CD14-positive monocyte (primary cell): ENCODE data around the gene SLC9A9. TPM values are rescaled to one million over a fixed set of nuclear protein-coding genes. Genes with fewer than 3 reads are reported as not detected.

Experiments used
- DNase-seq, 3 donors: peaks; one replicate each; pipeline ENCODE4 v3.0.0-alpha.2; 2011 to 2022
- H2AFZ ChIP-seq: 2 replicates; pipeline ENCODE4 v1.6.0; 2012; ENCODE audit warnings: mild to moderate bottlenecking, low read depth, low read length, inconsistent platforms; ENCODE audit not compliant: insufficient read depth, poor library complexity, severe bottlenecking
- H3K27ac ChIP-seq, 2 donors: 1 replicate in 1 of 2; 2 replicates in 1 of 2; pipeline ENCODE4 v1.5.1; 2012 to 2013; ENCODE audit warnings: low read length in 2 of 2, control low read depth in 1 of 2, inconsistent platforms in 1 of 2, low read depth in 1 of 2, mild to moderate bottlenecking in 1 of 2
- H3K27me3 ChIP-seq, 2 donors: one replicate each; pipeline versions ENCODE4 v1.6.0 to v1.6.1; 2011 to 2013; ENCODE audit warnings: low read length in 2 of 2; ENCODE audit not compliant: control insufficient read depth in 2 of 2, insufficient read depth in 2 of 2
- H3K36me3 ChIP-seq, 2 donors: replicated peaks in 1 of 2; 1 replicate in 1 of 2; 2 replicates in 1 of 2; pipeline versions ENCODE4 v1.5.1 to v1.6.1; 2012 to 2013; ENCODE audit warnings: low read length in 2 of 2, control low read depth in 1 of 2, inconsistent platforms in 1 of 2, mild to moderate bottlenecking in 1 of 2; ENCODE audit not compliant: insufficient read depth in 2 of 2, control insufficient read depth in 1 of 2
- H3K4me1 ChIP-seq, 2 donors: 1 replicate in 1 of 2; 2 replicates in 1 of 2; pipeline versions ENCODE4 v1.5.1 to v1.6.1; 2012 to 2013; ENCODE audit warnings: low read length in 2 of 2, control low read depth in 1 of 2, inconsistent platforms in 1 of 2, mild to moderate bottlenecking in 1 of 2, moderate library complexity in 1 of 2; ENCODE audit not compliant: insufficient read depth in 2 of 2, control insufficient read depth in 1 of 2
- H3K4me2 ChIP-seq: replicated peaks from 2 replicates; pipeline ENCODE3; 2012; ENCODE audit warnings: low read length, moderate library complexity, mild to moderate bottlenecking; ENCODE audit not compliant: poor library complexity, severe bottlenecking; ENCODE audit errors: extremely low read depth
- H3K4me3 ChIP-seq, 3 experiments: fragments of 200-600 bp in 1 of 3; sonication (generic) in 1 of 3; replicated peaks in 1 of 3; 1 replicate in 2 of 3; 2 replicates in 1 of 3; pipeline ENCODE4 v1.5.1; 2011 to 2013; ENCODE audit warnings: low read length in 3 of 3, mild to moderate bottlenecking in 3 of 3, control low read depth in 2 of 3, low read depth in 2 of 3, inconsistent platforms in 1 of 3, moderate library complexity in 1 of 3
- H3K79me2 ChIP-seq: 2 replicates; pipeline ENCODE4 v1.6.0; 2012; ENCODE audit warnings: mild to moderate bottlenecking, control low read depth, inconsistent platforms, low read length, moderate library complexity; ENCODE audit not compliant: insufficient read depth
- H3K9ac ChIP-seq: 2 replicates; pipeline ENCODE4 v1.6.0; 2017; ENCODE audit warnings: low read length, mild to moderate bottlenecking; ENCODE audit not compliant: insufficient read depth, poor library complexity, severe bottlenecking
- H3K9me3 ChIP-seq, 2 donors: replicated peaks in 1 of 2; 1 replicate in 1 of 2; 2 replicates in 1 of 2; pipeline versions ENCODE4 v1.5.1 to v1.6.1; 2012 to 2013; ENCODE audit warnings: low read length in 2 of 2, control low read depth in 1 of 2; ENCODE audit not compliant: control insufficient read depth in 1 of 2, insufficient read depth in 1 of 2
- H4K20me1 ChIP-seq: 2 replicates; pipeline ENCODE4 v1.6.0; 2012; ENCODE audit warnings: mild to moderate bottlenecking, low read length, control low read depth, moderate library complexity; ENCODE audit not compliant: insufficient read depth
- H3K27ac Mint-ChIP-seq, 7 donors: one replicate each; pipeline ENCODE4 v1.8.0; 2020; ENCODE audit warnings: mild to moderate bottlenecking in 7 of 7, mixed read lengths in 7 of 7, moderate library complexity in 6 of 7, inconsistent platforms in 2 of 7
- H3K27me3 Mint-ChIP-seq, 3 donors: one replicate each; pipeline ENCODE4 v1.8.0; 2021 to 2022; ENCODE audit warnings: low read depth in 3 of 3, mild to moderate bottlenecking in 3 of 3, mixed read lengths in 3 of 3, moderate library complexity in 3 of 3, inconsistent platforms in 1 of 3
- H3K36me3 Mint-ChIP-seq, 2 donors: one replicate each; pipeline ENCODE4 v1.8.0; 2020; ENCODE audit warnings: mixed read lengths in 2 of 2, inconsistent platforms in 1 of 2, mild to moderate bottlenecking in 1 of 2
- H3K4me1 Mint-ChIP-seq: one replicate; pipeline ENCODE4 v1.8.0; 2020; ENCODE audit warnings: mild to moderate bottlenecking, mixed read lengths
- H3K4me3 Mint-ChIP-seq, 2 donors: one replicate each; pipeline ENCODE4 v1.8.0; 2020; ENCODE audit warnings: mild to moderate bottlenecking in 2 of 2, mixed read lengths in 2 of 2, moderate library complexity in 1 of 2
- H3K9me3 Mint-ChIP-seq, 7 donors: one replicate each; pipeline ENCODE4 v1.8.0; 2020 to 2022; ENCODE audit warnings: mixed read lengths in 7 of 7, mild to moderate bottlenecking in 6 of 7, moderate library complexity in 6 of 7, inconsistent platforms in 2 of 7
- CTCF ChIP-seq: fragments of 200-600 bp; IDR thresholded peaks from one replicate; pipeline ENCODE4 v1.8.0; 2022; ENCODE audit warnings: antibody characterized with exemption, mild to moderate bottlenecking
- WGBS: methylation state at CpG from one replicate; pipeline ENCODE4 v1.1.5; 2013; ENCODE audit warnings: missing lambda C conversion rate; ENCODE audit not compliant: insufficient coverage; 5-methylcytosine and 5-hydroxymethylcytosine counted together
- intact Hi-C, 2 donors: fragments of 100-400 bp; cut with micrococcal nuclease; formaldehyde crosslinking; loops; one replicate each; pipeline versions ENCODE4 v1.15.0 to v1.15.1; 2023
- polyA plus RNA-seq, 3 donors: library from polyadenylated mRNA; depleted of rRNA in 1 of 3; unstranded in 2 of 3; stranded (reverse) in 1 of 3; fragments of 300-500 nt in 2 of 3; fragments of >200 nt in 1 of 3; fragmentation: Illumina TruSeq in 2 of 3; gene quantifications; 1 replicate in 2 of 3; 2 replicates in 1 of 3; pipeline ENCODE4 v1.2.3, GENCODE V29; 2012 to 2021

Gene SLC9A9
- polyA plus RNA-seq, 3 donors = 14.1 to 32.8 (median 27.0) TPM

DNA sequence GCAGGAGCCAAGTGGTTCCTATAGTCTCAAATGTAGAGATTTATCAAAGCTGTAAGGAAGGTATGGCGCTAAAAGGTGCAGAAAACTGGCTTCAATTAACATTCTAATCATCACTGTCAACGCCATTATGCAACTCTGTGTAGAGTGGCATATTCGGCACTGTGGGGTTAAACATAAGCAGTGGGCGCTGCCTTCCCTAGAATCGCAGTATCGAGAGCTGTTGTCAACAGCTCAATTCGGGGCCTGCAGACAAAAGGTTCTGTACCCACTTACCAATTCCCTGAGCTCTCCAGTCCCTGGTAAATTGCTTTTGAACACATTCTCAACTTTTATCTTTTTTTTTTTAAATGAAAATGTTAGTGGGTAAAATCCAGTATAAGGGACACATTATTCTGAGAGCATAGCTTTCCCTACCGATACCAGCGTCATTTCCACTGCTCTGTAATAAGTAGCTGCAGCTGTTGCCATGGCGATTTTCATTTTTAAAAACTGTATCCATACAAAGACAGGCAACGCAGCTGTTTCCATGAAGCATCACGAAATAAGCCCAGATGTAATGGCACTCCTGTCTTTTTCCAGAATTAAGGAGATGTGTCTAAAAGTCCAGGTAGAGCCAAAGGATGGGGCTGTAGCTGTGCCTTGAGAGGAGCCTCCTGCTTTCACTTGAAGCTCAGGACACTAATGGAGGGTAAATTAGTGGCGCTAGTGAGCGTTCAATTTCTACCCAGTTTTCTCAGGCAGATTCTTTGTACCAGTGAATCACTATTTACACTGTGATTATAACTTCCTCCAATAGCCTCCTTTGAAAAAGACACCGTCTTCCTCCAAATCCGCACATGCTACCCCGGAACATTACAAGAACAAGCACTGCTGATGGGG, 250.3 kb downstream of the SLC9A9 start:
- Mint-ChIP-seq H3K36me3 (peaks cover 4 to 5% of the 10 kb centered on the region in 2 donors), H3K9me3 (no peaks in the 10 kb centered on the region), H3K4me1 (peaks cover 39% of the 10 kb centered on the region), H3K27me3 (no peaks in the 10 kb centered on the region), H3K27ac (peak overlapping the region in 3 of 7 donors; percentile 37 to 51 (median 41)), H3K4me3 (no peak overlapping the region)
- Histone ChIP-seq H3K36me3 (no peaks in the 10 kb centered on the region), H3K27ac (no peak overlapping the region), H2AFZ (no peak overlapping the region), H4K20me1 (no peaks in the 10 kb centered on the region), H3K4me3 (no peak overlapping the region), H3K9ac (no peak overlapping the region), H3K27me3 (no peaks in the 10 kb centered on the region), H3K4me2 (no peak overlapping the region), H3K4me1 (peaks cover 44 to 46% of the 10 kb centered on the region in 2 donors), H3K79me2 (no peaks in the 10 kb centered on the region), H3K9me3 (no peaks in the 10 kb centered on the region)
- WGBS = 83% methylated on average over 10 of the region's 17 CpGs
- DNase-seq = no peak
- intact Hi-C loops = no loop called here
- TF ChIP-seq CTCF = no peak

- H3K4me1 Mint-ChIP-seq = peaks cover 38% of the 10 kb centered on the region
- Histone ChIP-seq H3K9ac (no peak overlapping the region), H2AFZ (no peak overlapping the region), H3K4me1 (peaks cover 41 to 44% of the 10 kb centered on the region in 2 donors), H3K79me2 (no peaks in the 10 kb centered on the region), H4K20me1 (no peaks in the 10 kb centered on the region), H3K27ac (no peak overlapping the region), H3K27me3 (no peaks in the 10 kb centered on the region), H3K36me3 (no peaks in the 10 kb centered on the region), H3K4me3 (no peak overlapping the region), H3K9me3 (no peaks in the 10 kb centered on the region), H3K4me2 (no peak overlapping the region)
- DNase-seq = no peak
- H3K4me3 Mint-ChIP-seq = no peak overlapping the region
- intact Hi-C loops = no loop called here
- H3K27ac Mint-ChIP-seq = no peak overlapping the region
- peaks cover 4 to 10% of the 10 kb centered on the region in 2 donors for H3K36me3 Mint-ChIP-seq
- H3K27me3 Mint-ChIP-seq = peaks cover 0 to 2% (median 0%) of the 10 kb centered on the region in 3 donors
- H3K9me3 Mint-ChIP-seq = no peaks in the 10 kb centered on the region
- TF ChIP-seq CTCF = no peak
- 100% methylated on average over 9 of the region's 18 CpGs for WGBS
Measured at GRCh38 chr3:143596957-143597642, 251.2 kb downstream of the SLC9A9 start.
